Measurements from ENCODE around the gene REC8.

- TF ChIP-seq CTCF (IDR thresholded peaks at IDR 0.05) (no peak), POLR2A (IDR thresholded peaks at IDR 0.05) (no peak), EP300 (IDR thresholded peaks at IDR 0.05) (no peak)
Observed at GRCh38 chr14:24226473-24226872, 54.6 kb downstream of the REC8 start.

Measured in tibial nerve (tissue), 4 donors.